GM23338 (cell line): Measurements from ENCODE around the gene AANAT. TPM values are rescaled to one million over a fixed set of nuclear protein-coding genes. Genes with fewer than 3 reads are reported as not detected.

Experiments
- ATAC-seq: fragments of 200-7000 bp; cut with Tn5 transposase; 3 replicates; pipeline ENCODE4 v1.9.1; 2020
- DNase-seq: peaks from one replicate; pipeline ENCODE4 v3.0.0-alpha.2; 2015; ENCODE audit warnings: low spot score
- H2AFZ ChIP-seq: fragments of 200-600 bp; sonication (generic); 2 replicates; pipeline ENCODE4 v1.8.0; 2016; ENCODE audit warnings: antibody characterized with exemption, mild to moderate bottlenecking, moderate library complexity
- H3F3A ChIP-seq: fragments of 200-600 bp; sonication (generic); replicated peaks from 2 replicates; pipeline ENCODE4 v1.8.0; 2017; ENCODE audit warnings: antibody characterized with exemption, mixed run types, low read depth
- H3K27ac ChIP-seq: fragments of 200-600 bp; sonication (generic); 2 replicates; pipeline ENCODE4 v1.6.1; 2016; ENCODE audit warnings: low read depth
- H3K27me3 ChIP-seq: fragments of 200-600 bp; sonication (generic); 2 replicates; pipeline ENCODE4 v1.8.0; 2016; ENCODE audit warnings: mild to moderate bottlenecking, mixed run types, moderate library complexity; ENCODE audit not compliant: insufficient read depth
- H3K36me3 ChIP-seq: fragments of 200-600 bp; sonication (generic); 2 replicates; pipeline ENCODE4 v1.8.0; 2016; ENCODE audit warnings: mild to moderate bottlenecking; ENCODE audit not compliant: insufficient read depth
- H3K4me1 ChIP-seq: fragments of 200-600 bp; sonication (generic); 2 replicates; pipeline ENCODE4 v1.8.0; 2016; ENCODE audit warnings: mild to moderate bottlenecking, moderate library complexity; ENCODE audit not compliant: insufficient read depth
- H3K4me2 ChIP-seq: fragments of 200-600 bp; sonication (generic); 2 replicates; pipeline ENCODE4 v1.7.1; 2017; ENCODE audit warnings: mixed run types
- H3K4me3 ChIP-seq: fragments of 200-600 bp; sonication (generic); 2 replicates; pipeline ENCODE4 v1.6.1; 2016; ENCODE audit warnings: mixed run types
- H3K79me2 ChIP-seq: fragments of 200-600 bp; sonication (generic); replicated peaks from 2 replicates; pipeline ENCODE4 v1.8.0; 2017; ENCODE audit warnings: mild to moderate bottlenecking; ENCODE audit not compliant: insufficient read depth
- H3K9me2 ChIP-seq: fragments of 200-600 bp; sonication (generic); 2 replicates; pipeline ENCODE4 v1.8.0; 2017; ENCODE audit not compliant: insufficient read depth
- H4K20me1 ChIP-seq: fragments of 200-600 bp; sonication (generic); replicated peaks from 2 replicates; pipeline ENCODE4 v1.8.0; 2017; ENCODE audit warnings: mild to moderate bottlenecking; ENCODE audit not compliant: insufficient read depth
- H3K27ac Mint-ChIP-seq: 2 replicates; pipeline ENCODE4 v1.8.0; 2020; ENCODE audit warnings: inconsistent platforms, mild to moderate bottlenecking, moderate library complexity, mixed read lengths
- H3K27me3 Mint-ChIP-seq: 3 replicates; pipeline ENCODE4 v1.8.0; 2022; ENCODE audit warnings: low read depth, mild to moderate bottlenecking, moderate library complexity, mixed read lengths, inconsistent platforms; ENCODE audit not compliant: insufficient read depth, poor library complexity
- H3K36me3 Mint-ChIP-seq: 3 replicates; pipeline ENCODE4 v1.8.0; 2021; ENCODE audit warnings: low read depth, mild to moderate bottlenecking, inconsistent platforms, moderate library complexity, mixed read lengths
- H3K4me1 Mint-ChIP-seq: 3 replicates; pipeline ENCODE4 v1.8.0; 2020; ENCODE audit warnings: mild to moderate bottlenecking, inconsistent platforms, mixed read lengths
- H3K4me3 Mint-ChIP-seq: 3 replicates; pipeline ENCODE4 v1.8.0; 2021; ENCODE audit warnings: moderate library complexity, mild to moderate bottlenecking, inconsistent platforms, mixed read lengths
- H3K9me3 Mint-ChIP-seq: 3 replicates; pipeline ENCODE4 v1.8.0; 2020; ENCODE audit warnings: moderate library complexity, mild to moderate bottlenecking, inconsistent platforms, mixed read lengths
- CREB1 ChIP-seq: fragments of 250-450 bp; sonication (Bioruptor Pico); IDR thresholded peaks from 2 replicates; pipeline ENCODE4 v1.5.0; 2020; ENCODE audit warnings: low read depth, mild to moderate bottlenecking, moderate library complexity
- EZH2 ChIP-seq: fragments of 200-600 bp; sonication (generic); IDR thresholded peaks from one replicate; pipeline ENCODE4 v1.8.0; 2017; ENCODE audit warnings: antibody characterized with exemption, mild to moderate bottlenecking, low read depth; ENCODE audit not compliant: unreplicated experiment
- EZH2phosphoT487 ChIP-seq: fragments of 200-600 bp; sonication (generic); IDR thresholded peaks from one replicate; pipeline ENCODE4 v1.8.1; 2018; ENCODE audit warnings: antibody characterized with exemption; ENCODE audit not compliant: unreplicated experiment
- JUNB ChIP-seq: IDR thresholded peaks from one replicate; pipeline ENCODE4 v1.6.1; 2016; ENCODE audit warnings: antibody characterized with exemption; ENCODE audit not compliant: unreplicated experiment
- NANOG ChIP-seq: IDR thresholded peaks from 2 replicates; pipeline ENCODE4 v1.6.1; 2016; ENCODE audit warnings: antibody characterized with exemption, borderline replicate concordance
- POLR2AphosphoS5 ChIP-seq: IDR thresholded peaks from 2 replicates; pipeline ENCODE4 v1.6.1; 2016; ENCODE audit warnings: antibody characterized with exemption, low read depth
- STAT1 ChIP-seq: IDR thresholded peaks from one replicate; pipeline ENCODE4 v1.6.1; 2016; ENCODE audit warnings: antibody characterized with exemption; ENCODE audit not compliant: unreplicated experiment
- ZNF114 ChIP-seq: fragments of 250-450 bp; sonication (Bioruptor Pico); IDR thresholded peaks from 2 replicates; pipeline ENCODE4 v1.5.0; 2020; ENCODE audit warnings: mild to moderate bottlenecking, moderate library complexity
- ZNF331 ChIP-seq: fragments of 250-450 bp; sonication (Bioruptor Pico); IDR thresholded peaks from 2 replicates; pipeline ENCODE4 v1.5.0; 2020; ENCODE audit warnings: low read depth, mild to moderate bottlenecking, moderate library complexity
- polyA plus RNA-seq: library from polyadenylated mRNA; unstranded; fragments of >200 nt; fragmentation: Nextera tagmentation; extraction: Ambion mirVana; gene quantifications from 2 replicates; pipeline ENCODE4 v1.2.1, GENCODE V29; 2016
- total RNA-seq: library from RNA; depleted of rRNA; stranded (reverse); fragments of >200 nt; shearing (Covaris generic); gene quantifications from 2 replicates; pipeline ENCODE4 v1.2.3, GENCODE V29; 2014
- TF ChIP-seq, protein P1 (sequence below): IDR thresholded peaks from 2 replicates; pipeline ENCODE4 v1.6.1; 2016; ENCODE audit warnings: antibody characterized with exemption
- TF ChIP-seq, protein P2 (sequence below): fragments of 250-450 bp; sonication (Bioruptor Pico); IDR thresholded peaks from 2 replicates; pipeline ENCODE4 v1.5.0; 2020; ENCODE audit warnings: mild to moderate bottlenecking, moderate library complexity
- TF ChIP-seq, protein P3 (sequence below), 2 experiments: fragments of 200-600 bp in 1 of 2; sonication (generic) in 1 of 2; conservative IDR thresholded peaks; 2 replicates each; pipeline versions ENCODE4 v1.5.1 to v1.6.1; 2016 to 2017; ENCODE audit warnings: antibody characterized with exemption in 2 of 2, low read depth in 2 of 2, mild to moderate bottlenecking in 2 of 2, moderate library complexity in 1 of 2
- TF ChIP-seq, protein P4 (sequence below): IDR thresholded peaks from one replicate; pipeline ENCODE4 v1.6.1; 2018; ENCODE audit warnings: antibody characterized with exemption; ENCODE audit not compliant: unreplicated experiment

The AANAT gene
- total and polyA plus RNA-seq, 2 experiments from 2014 or later = 0.28 to 1.0 TPM

DNA sequence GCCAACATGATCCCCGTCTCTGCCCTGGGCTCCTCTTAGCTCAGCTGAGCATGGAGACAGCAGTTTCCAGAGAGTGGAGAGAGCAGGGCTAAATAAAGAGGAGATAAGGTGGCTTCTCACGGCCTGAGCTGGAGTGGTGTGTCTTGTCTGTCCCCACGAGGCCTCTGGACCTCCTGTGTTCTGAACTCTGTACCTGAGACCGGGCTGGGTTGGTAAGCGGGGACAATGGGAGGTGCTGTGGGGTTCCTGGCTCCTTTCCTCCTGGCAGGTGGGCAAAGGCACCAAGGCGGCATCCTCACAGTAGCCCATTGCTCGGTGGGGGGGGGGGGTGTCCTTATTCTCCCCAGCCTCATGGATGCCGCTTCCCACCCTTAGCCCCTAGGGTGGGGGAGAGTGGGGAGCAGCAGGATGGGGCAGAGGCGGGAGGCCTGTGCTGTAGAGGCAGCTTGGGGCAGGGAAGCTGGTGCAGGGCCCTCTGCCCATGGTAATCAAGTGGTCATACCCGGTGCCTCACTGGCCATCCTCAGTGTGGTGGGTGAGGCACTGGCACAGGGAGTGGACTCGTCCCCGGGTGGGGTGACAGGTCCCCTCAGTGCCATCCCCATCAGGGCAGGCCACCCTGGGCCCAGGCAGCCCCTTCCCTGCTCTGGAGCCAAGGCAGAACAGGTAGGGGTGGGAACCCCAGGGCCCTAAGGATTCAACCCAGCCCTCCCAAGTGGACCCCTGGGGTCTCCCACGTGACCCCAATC, 2.8 kb downstream of the AANAT start:
- no peak overlapping the region for H2AFZ ChIP-seq
- Mint-ChIP-seq H3K9me3 (no peaks in the 10 kb centered on the region; the same call in 1 of the 3 replicates), H3K4me3 (no peak overlapping the region), H3K27ac (no peak overlapping the region), H3K27me3 (peaks cover 11% of the 10 kb centered on the region), H3K4me1 (peaks cover 10% of the 10 kb centered on the region; the same call in 2 of the 3 replicates), H3K36me3 (peaks cover 5% of the 10 kb centered on the region; the same call in 1 of the 3 replicates)
- no peak overlapping the region for H3K4me3 ChIP-seq
- no peaks in the 10 kb centered on the region for H3K27me3 ChIP-seq
- H3K36me3 ChIP-seq = no peaks in the 10 kb centered on the region
- TF ChIP-seq, protein P1, sequence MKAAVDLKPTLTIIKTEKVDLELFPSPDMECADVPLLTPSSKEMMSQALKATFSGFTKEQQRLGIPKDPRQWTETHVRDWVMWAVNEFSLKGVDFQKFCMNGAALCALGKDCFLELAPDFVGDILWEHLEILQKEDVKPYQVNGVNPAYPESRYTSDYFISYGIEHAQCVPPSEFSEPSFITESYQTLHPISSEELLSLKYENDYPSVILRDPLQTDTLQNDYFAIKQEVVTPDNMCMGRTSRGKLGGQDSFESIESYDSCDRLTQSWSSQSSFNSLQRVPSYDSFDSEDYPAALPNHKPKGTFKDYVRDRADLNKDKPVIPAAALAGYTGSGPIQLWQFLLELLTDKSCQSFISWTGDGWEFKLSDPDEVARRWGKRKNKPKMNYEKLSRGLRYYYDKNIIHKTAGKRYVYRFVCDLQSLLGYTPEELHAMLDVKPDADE = no peak
- TF ChIP-seq, protein P2, sequence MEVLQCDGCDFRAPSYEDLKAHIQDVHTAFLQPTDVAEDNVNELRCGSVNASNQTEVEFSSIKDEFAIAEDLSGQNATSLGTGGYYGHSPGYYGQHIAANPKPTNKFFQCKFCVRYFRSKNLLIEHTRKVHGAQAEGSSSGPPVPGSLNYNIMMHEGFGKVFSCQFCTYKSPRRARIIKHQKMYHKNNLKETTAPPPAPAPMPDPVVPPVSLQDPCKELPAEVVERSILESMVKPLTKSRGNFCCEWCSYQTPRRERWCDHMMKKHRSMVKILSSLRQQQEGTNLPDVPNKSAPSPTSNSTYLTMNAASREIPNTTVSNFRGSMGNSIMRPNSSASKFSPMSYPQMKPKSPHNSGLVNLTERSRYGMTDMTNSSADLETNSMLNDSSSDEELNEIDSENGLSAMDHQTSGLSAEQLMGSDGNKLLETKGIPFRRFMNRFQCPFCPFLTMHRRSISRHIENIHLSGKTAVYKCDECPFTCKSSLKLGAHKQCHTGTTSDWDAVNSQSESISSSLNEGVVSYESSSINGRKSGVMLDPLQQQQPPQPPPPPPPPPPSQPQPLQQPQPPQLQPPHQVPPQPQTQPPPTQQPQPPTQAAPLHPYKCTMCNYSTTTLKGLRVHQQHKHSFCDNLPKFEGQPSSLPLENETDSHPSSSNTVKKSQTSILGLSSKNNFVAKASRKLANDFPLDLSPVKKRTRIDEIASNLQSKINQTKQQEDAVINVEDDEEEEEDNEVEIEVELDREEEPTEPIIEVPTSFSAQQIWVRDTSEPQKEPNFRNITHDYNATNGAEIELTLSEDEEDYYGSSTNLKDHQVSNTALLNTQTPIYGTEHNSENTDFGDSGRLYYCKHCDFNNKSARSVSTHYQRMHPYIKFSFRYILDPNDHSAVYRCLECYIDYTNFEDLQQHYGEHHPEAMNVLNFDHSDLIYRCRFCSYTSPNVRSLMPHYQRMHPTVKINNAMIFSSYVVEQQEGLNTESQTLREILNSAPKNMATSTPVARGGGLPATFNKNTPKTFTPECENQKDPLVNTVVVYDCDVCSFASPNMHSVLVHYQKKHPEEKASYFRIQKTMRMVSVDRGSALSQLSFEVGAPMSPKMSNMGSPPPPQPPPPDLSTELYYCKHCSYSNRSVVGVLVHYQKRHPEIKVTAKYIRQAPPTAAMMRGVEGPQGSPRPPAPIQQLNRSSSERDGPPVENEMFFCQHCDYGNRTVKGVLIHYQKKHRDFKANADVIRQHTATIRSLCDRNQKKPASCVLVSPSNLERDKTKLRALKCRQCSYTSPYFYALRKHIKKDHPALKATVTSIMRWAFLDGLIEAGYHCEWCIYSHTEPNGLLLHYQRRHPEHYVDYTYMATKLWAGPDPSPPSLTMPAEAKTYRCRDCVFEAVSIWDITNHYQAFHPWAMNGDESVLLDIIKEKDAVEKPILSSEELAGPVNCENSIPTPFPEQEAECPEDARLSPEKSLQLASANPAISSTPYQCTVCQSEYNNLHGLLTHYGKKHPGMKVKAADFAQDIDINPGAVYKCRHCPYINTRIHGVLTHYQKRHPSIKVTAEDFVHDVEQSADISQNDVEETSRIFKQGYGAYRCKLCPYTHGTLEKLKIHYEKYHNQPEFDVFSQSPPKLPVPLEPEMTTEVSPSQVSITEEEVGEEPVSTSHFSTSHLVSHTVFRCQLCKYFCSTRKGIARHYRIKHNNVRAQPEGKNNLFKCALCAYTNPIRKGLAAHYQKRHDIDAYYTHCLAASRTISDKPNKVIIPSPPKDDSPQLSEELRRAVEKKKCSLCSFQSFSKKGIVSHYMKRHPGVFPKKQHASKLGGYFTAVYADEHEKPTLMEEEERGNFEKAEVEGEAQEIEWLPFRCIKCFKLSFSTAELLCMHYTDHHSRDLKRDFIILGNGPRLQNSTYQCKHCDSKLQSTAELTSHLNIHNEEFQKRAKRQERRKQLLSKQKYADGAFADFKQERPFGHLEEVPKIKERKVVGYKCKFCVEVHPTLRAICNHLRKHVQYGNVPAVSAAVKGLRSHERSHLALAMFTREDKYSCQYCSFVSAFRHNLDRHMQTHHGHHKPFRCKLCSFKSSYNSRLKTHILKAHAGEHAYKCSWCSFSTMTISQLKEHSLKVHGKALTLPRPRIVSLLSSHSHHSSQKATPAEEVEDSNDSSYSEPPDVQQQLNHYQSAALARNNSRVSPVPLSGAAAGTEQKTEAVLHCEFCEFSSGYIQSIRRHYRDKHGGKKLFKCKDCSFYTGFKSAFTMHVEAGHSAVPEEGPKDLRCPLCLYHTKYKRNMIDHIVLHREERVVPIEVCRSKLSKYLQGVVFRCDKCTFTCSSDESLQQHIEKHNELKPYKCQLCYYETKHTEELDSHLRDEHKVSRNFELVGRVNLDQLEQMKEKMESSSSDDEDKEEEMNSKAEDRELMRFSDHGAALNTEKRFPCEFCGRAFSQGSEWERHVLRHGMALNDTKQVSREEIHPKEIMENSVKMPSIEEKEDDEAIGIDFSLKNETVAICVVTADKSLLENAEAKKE = no peak
- TF ChIP-seq EZH2 (no peak), JUNB (no peak), STAT1 (no peak), NANOG (no peak), ZNF331 (CRISPR knock-in tag) (no peak), ZNF114 (CRISPR knock-in tag) (no peak), POLR2AphosphoS5 (no peak), CREB1 (CRISPR knock-in tag) (no peak), EZH2phosphoT487 (no peak)
- TF ChIP-seq, protein P3, sequence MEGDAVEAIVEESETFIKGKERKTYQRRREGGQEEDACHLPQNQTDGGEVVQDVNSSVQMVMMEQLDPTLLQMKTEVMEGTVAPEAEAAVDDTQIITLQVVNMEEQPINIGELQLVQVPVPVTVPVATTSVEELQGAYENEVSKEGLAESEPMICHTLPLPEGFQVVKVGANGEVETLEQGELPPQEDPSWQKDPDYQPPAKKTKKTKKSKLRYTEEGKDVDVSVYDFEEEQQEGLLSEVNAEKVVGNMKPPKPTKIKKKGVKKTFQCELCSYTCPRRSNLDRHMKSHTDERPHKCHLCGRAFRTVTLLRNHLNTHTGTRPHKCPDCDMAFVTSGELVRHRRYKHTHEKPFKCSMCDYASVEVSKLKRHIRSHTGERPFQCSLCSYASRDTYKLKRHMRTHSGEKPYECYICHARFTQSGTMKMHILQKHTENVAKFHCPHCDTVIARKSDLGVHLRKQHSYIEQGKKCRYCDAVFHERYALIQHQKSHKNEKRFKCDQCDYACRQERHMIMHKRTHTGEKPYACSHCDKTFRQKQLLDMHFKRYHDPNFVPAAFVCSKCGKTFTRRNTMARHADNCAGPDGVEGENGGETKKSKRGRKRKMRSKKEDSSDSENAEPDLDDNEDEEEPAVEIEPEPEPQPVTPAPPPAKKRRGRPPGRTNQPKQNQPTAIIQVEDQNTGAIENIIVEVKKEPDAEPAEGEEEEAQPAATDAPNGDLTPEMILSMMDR (conservative IDR thresholded peaks at IDR 0.05; ENCODE audit: low read depth in 2 of 2) = no peak
- TF ChIP-seq, protein P4, sequence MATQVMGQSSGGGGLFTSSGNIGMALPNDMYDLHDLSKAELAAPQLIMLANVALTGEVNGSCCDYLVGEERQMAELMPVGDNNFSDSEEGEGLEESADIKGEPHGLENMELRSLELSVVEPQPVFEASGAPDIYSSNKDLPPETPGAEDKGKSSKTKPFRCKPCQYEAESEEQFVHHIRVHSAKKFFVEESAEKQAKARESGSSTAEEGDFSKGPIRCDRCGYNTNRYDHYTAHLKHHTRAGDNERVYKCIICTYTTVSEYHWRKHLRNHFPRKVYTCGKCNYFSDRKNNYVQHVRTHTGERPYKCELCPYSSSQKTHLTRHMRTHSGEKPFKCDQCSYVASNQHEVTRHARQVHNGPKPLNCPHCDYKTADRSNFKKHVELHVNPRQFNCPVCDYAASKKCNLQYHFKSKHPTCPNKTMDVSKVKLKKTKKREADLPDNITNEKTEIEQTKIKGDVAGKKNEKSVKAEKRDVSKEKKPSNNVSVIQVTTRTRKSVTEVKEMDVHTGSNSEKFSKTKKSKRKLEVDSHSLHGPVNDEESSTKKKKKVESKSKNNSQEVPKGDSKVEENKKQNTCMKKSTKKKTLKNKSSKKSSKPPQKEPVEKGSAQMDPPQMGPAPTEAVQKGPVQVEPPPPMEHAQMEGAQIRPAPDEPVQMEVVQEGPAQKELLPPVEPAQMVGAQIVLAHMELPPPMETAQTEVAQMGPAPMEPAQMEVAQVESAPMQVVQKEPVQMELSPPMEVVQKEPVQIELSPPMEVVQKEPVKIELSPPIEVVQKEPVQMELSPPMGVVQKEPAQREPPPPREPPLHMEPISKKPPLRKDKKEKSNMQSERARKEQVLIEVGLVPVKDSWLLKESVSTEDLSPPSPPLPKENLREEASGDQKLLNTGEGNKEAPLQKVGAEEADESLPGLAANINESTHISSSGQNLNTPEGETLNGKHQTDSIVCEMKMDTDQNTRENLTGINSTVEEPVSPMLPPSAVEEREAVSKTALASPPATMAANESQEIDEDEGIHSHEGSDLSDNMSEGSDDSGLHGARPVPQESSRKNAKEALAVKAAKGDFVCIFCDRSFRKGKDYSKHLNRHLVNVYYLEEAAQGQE = no peak
- H4K20me1 ChIP-seq = no peaks in the 10 kb centered on the region
- DNase-seq (no peak), ATAC-seq (no peak)
- H3K79me2 ChIP-seq = no peaks in the 10 kb centered on the region
- H3K9me2 ChIP-seq = no peaks in the 10 kb centered on the region
- H3F3A ChIP-seq = no peaks in the 10 kb centered on the region
- H3K4me1 ChIP-seq = no peaks in the 10 kb centered on the region
- H3K4me2 ChIP-seq = no peak overlapping the region
- H3K27ac ChIP-seq = no peak overlapping the region
